ENCODE measurements around the gene LRRTM3. TPM values are rescaled to one million over a fixed set of nuclear protein-coding genes. Genes with fewer than 3 reads are reported as not detected.
A peak's percentile ranks its signal among the peaks of the same experiment; 100 is the strongest.

LRRTM3 gene
- total RNA-seq, 2 donors from 2014 or later: not detected

GRCh38 chr10:67114945-67115344, 189.1 kb downstream of the LRRTM3 start:
- no peak overlapping the region for H3K9ac ChIP-seq (ENCODE audit: extremely low read depth, low read length, poor library complexity, severe bottlenecking)
- no peak overlapping the region for H3K27ac Mint-ChIP-seq
- H3K27ac ChIP-seq (ENCODE audit: low read depth, low read length): no peak overlapping the region
- H3K4me1 ChIP-seq (ENCODE audit: control insufficient read depth, insufficient read depth, low read length): no peaks in the 10 kb centered on the region
- WGBS, 2 experiments (ENCODE audit: insufficient coverage in 1 of 2, insufficient read length in 1 of 2): 96% methylated on average over 2 of the region's 2 CpGs
- H3K36me3 ChIP-seq (ENCODE audit: control insufficient read depth, insufficient read depth, low read length): no peaks in the 10 kb centered on the region
- H3K27me3 Mint-ChIP-seq (ENCODE audit: insufficient read depth): no peaks in the 10 kb centered on the region
- no peaks in the 10 kb centered on the region for H3K9me3 ChIP-seq (ENCODE audit: control insufficient read depth, low read length)
- peaks cover 3% of the 10 kb centered on the region for H3K4me1 Mint-ChIP-seq
- no peak overlapping the region for H3K4me3 ChIP-seq (ENCODE audit: low read length)
- no peaks in the 10 kb centered on the region for H3K27me3 ChIP-seq (ENCODE audit: control insufficient read depth, insufficient read depth, low read length, poor library complexity, severe bottlenecking)
- no peaks in the 10 kb centered on the region for H3K9me3 Mint-ChIP-seq
- no peak for TF ChIP-seq CTCF (conservative IDR thresholded peaks at IDR 0.05)
- no peak for DNase-seq
- H3K4me3 Mint-ChIP-seq: no peak overlapping the region
- no peaks in the 10 kb centered on the region for H3K36me3 Mint-ChIP-seq (ENCODE audit: low read depth)

- Mint-ChIP-seq H3K27ac (no peak overlapping the region), H3K4me1 (peaks cover 3% of the 10 kb centered on the region), H3K4me3 (no peak overlapping the region), H3K9me3 (no peaks in the 10 kb centered on the region), H3K36me3 (ENCODE audit: low read depth) (no peaks in the 10 kb centered on the region), H3K27me3 (ENCODE audit: insufficient read depth) (no peaks in the 10 kb centered on the region)
- Histone ChIP-seq H3K4me3 (ENCODE audit: low read length) (no peak overlapping the region), H3K4me1 (ENCODE audit: control insufficient read depth, insufficient read depth, low read length) (no peaks in the 10 kb centered on the region), H3K9me3 (ENCODE audit: control insufficient read depth, low read length) (no peaks in the 10 kb centered on the region), H3K27me3 (ENCODE audit: control insufficient read depth, insufficient read depth, low read length, poor library complexity, severe bottlenecking) (no peaks in the 10 kb centered on the region), H3K27ac (ENCODE audit: low read depth, low read length) (no peak overlapping the region), H3K36me3 (ENCODE audit: control insufficient read depth, insufficient read depth, low read length) (no peaks in the 10 kb centered on the region), H3K9ac (ENCODE audit: extremely low read depth, low read length, poor library complexity, severe bottlenecking) (no peak overlapping the region)
- WGBS, 2 experiments (ENCODE audit: insufficient coverage in 1 of 2, insufficient read length in 1 of 2): 71% methylated on average over 1 of the region's 1 CpG; no CpG with 5 or more reads in 1 of the 2 experiments
- TF ChIP-seq CTCF (conservative IDR thresholded peaks at IDR 0.05): no peak
- no peak for DNase-seq
These were observed 190.1 kb downstream of the LRRTM3 start for GRCh38 chr10:67115972-67116371.

- no peak for DNase-seq
- Mint-ChIP-seq H3K36me3 (ENCODE audit: low read depth) (no peaks in the 10 kb centered on the region), H3K9me3 (no peaks in the 10 kb centered on the region), H3K27ac (no peak overlapping the region), H3K4me1 (peaks cover 3% of the 10 kb centered on the region), H3K4me3 (no peak overlapping the region), H3K27me3 (ENCODE audit: insufficient read depth) (no peaks in the 10 kb centered on the region)
- TF ChIP-seq CTCF (conservative IDR thresholded peaks at IDR 0.05): no peak
- Histone ChIP-seq H3K9me3 (ENCODE audit: control insufficient read depth, low read length) (no peaks in the 10 kb centered on the region), H3K36me3 (ENCODE audit: control insufficient read depth, insufficient read depth, low read length) (no peaks in the 10 kb centered on the region), H3K27me3 (ENCODE audit: control insufficient read depth, insufficient read depth, low read length, poor library complexity, severe bottlenecking) (no peaks in the 10 kb centered on the region), H3K27ac (ENCODE audit: low read depth, low read length) (no peak overlapping the region), H3K4me1 (ENCODE audit: control insufficient read depth, insufficient read depth, low read length) (no peaks in the 10 kb centered on the region), H3K4me3 (ENCODE audit: low read length) (no peak overlapping the region), H3K9ac (ENCODE audit: extremely low read depth, low read length, poor library complexity, severe bottlenecking) (peak overlapping the region; percentile 5)
- WGBS, 2 experiments (ENCODE audit: insufficient coverage in 1 of 2, insufficient read length in 1 of 2): 93% methylated on average over 1 of the region's 1 CpG; no CpG with 5 or more reads in 1 of the 2 experiments
These were observed 193.8 kb downstream of the LRRTM3 start for GRCh38 chr10:67119651-67120050.
